ENCODE measurements around the gene PRDM2. TPM values are rescaled to one million over a fixed set of nuclear protein-coding genes. Genes with fewer than 3 reads are reported as not detected.

Gene PRDM2
- total and polyA plus RNA-seq, 5 donors from 2014 or later: 16.8 to 221 (median 19.7) TPM

- H3K36me3 ChIP-seq (ENCODE audit: control insufficient read depth, insufficient read depth, low read length): peaks cover 17% of the 10 kb centered on the region
- no peaks in the 10 kb centered on the region for H3K27me3 Mint-ChIP-seq
- no peak overlapping the region for H3K4me3 ChIP-seq (ENCODE audit: low read depth, low read length)
- H3K9me3 Mint-ChIP-seq: no peaks in the 10 kb centered on the region
- peak overlapping the region in 1 of 3 donors; percentile 32 for H3K27ac Mint-ChIP-seq
- H3K4me3 Mint-ChIP-seq: no peak overlapping the region
- H3K27ac ChIP-seq (ENCODE audit: insufficient read depth, low read length, poor library complexity, severe bottlenecking): no peak overlapping the region
- no peak for DNase-seq
- no peaks in the 10 kb centered on the region for H3K27me3 ChIP-seq (ENCODE audit: control insufficient read depth, insufficient read depth, low read length)
- no peaks in the 10 kb centered on the region for H3K9me3 ChIP-seq (ENCODE audit: control insufficient read depth in 2 of 2, low read length in 2 of 2)
- no peaks in the 10 kb centered on the region for H3K4me1 ChIP-seq (ENCODE audit: control insufficient read depth, insufficient read depth, low read length, poor library complexity, severe bottlenecking)
- H3K4me1 Mint-ChIP-seq: peaks cover 29 to 52% (median 33%) of the 10 kb centered on the region in 4 donors
- H3K36me3 Mint-ChIP-seq: peaks cover 19% of the 10 kb centered on the region
- no peak for ATAC-seq (ENCODE audit: low read depth in 2 of 2)
These were observed 99.7 kb downstream of the PRDM2 start for GRCh38 chr1:13799502-13800283.

- Mint-ChIP-seq H3K9me3 (no peaks in the 10 kb centered on the region), H3K27ac (peak overlapping the region in 1 of 3 donors; percentile 20), H3K27me3 (no peaks in the 10 kb centered on the region), H3K4me1 (peaks cover 22 to 39% (median 26%) of the 10 kb centered on the region in 4 donors), H3K36me3 (peaks cover 7% of the 10 kb centered on the region), H3K4me3 (no peak overlapping the region)
- Histone ChIP-seq H3K4me1 (ENCODE audit: control insufficient read depth, insufficient read depth, low read length, poor library complexity, severe bottlenecking) (no peaks in the 10 kb centered on the region), H3K4me3 (ENCODE audit: low read depth, low read length) (no peak overlapping the region), H3K27ac (ENCODE audit: insufficient read depth, low read length, poor library complexity, severe bottlenecking) (no peak overlapping the region), H3K36me3 (ENCODE audit: control insufficient read depth, insufficient read depth, low read length) (peaks cover 5% of the 10 kb centered on the region), H3K9me3 (ENCODE audit: control insufficient read depth in 2 of 2, low read length in 2 of 2) (no peaks in the 10 kb centered on the region), H3K27me3 (ENCODE audit: control insufficient read depth, insufficient read depth, low read length) (no peaks in the 10 kb centered on the region)
- no peak for DNase-seq
- ATAC-seq (ENCODE audit: low read depth in 2 of 2): no peak
These were observed 101.2 kb downstream of the PRDM2 start for GRCh38 chr1:13801232-13801631.

GRCh38 chr1:13801655-13802486 is 101.9 kb downstream of the PRDM2 start:
- no peak overlapping the region for H3K4me3 Mint-ChIP-seq
- no peaks in the 10 kb centered on the region for H3K27me3 Mint-ChIP-seq
- H3K4me1 Mint-ChIP-seq: peaks cover 22 to 38% (median 26%) of the 10 kb centered on the region in 4 donors
- DNase-seq: no peak
- H3K4me1 ChIP-seq (ENCODE audit: control insufficient read depth, insufficient read depth, low read length, poor library complexity, severe bottlenecking): no peaks in the 10 kb centered on the region
- no peak for ATAC-seq (ENCODE audit: low read depth in 2 of 2)
- H3K9me3 Mint-ChIP-seq: no peaks in the 10 kb centered on the region
- H3K27ac ChIP-seq (ENCODE audit: insufficient read depth, low read length, poor library complexity, severe bottlenecking): no peak overlapping the region
- no peaks in the 10 kb centered on the region for H3K9me3 ChIP-seq (ENCODE audit: control insufficient read depth in 2 of 2, low read length in 2 of 2)
- peaks cover 7% of the 10 kb centered on the region for H3K36me3 Mint-ChIP-seq
- H3K4me3 ChIP-seq (ENCODE audit: low read depth, low read length): no peak overlapping the region
- peak overlapping the region in 2 of 3 donors; percentile 7 to 20 for H3K27ac Mint-ChIP-seq
- H3K27me3 ChIP-seq (ENCODE audit: control insufficient read depth, insufficient read depth, low read length): no peaks in the 10 kb centered on the region
- peaks cover 4% of the 10 kb centered on the region for H3K36me3 ChIP-seq (ENCODE audit: control insufficient read depth, insufficient read depth, low read length)

- DNase-seq: no peak
- Mint-ChIP-seq H3K36me3 (peaks cover 7% of the 10 kb centered on the region), H3K4me3 (no peak overlapping the region), H3K27ac (no peak overlapping the region), H3K4me1 (peaks cover 12 to 28% (median 25%) of the 10 kb centered on the region in 4 donors), H3K9me3 (no peaks in the 10 kb centered on the region), H3K27me3 (no peaks in the 10 kb centered on the region)
- H3K4me1 ChIP-seq (ENCODE audit: control insufficient read depth, insufficient read depth, low read length, poor library complexity, severe bottlenecking): no peaks in the 10 kb centered on the region
- H3K4me3 ChIP-seq (ENCODE audit: low read depth, low read length): no peak overlapping the region
- H3K9me3 ChIP-seq (ENCODE audit: control insufficient read depth in 2 of 2, low read length in 2 of 2): no peaks in the 10 kb centered on the region
- no peak overlapping the region for H3K27ac ChIP-seq (ENCODE audit: insufficient read depth, low read length, poor library complexity, severe bottlenecking)
- no peak for ATAC-seq (ENCODE audit: low read depth in 2 of 2)
- H3K36me3 ChIP-seq (ENCODE audit: control insufficient read depth, insufficient read depth, low read length): peaks cover 2% of the 10 kb centered on the region
- H3K27me3 ChIP-seq (ENCODE audit: control insufficient read depth, insufficient read depth, low read length): no peaks in the 10 kb centered on the region
These were observed 103.0 kb downstream of the PRDM2 start for GRCh38 chr1:13802782-13803545.

- Mint-ChIP-seq H3K27ac (peak overlapping the region in 2 of 3 donors; percentile 7 to 67), H3K4me1 (peaks cover 5 to 27% (median 22%) of the 10 kb centered on the region in 4 donors), H3K36me3 (peaks cover 11% of the 10 kb centered on the region), H3K27me3 (no peaks in the 10 kb centered on the region), H3K4me3 (no peak overlapping the region), H3K9me3 (no peaks in the 10 kb centered on the region)
- no peaks in the 10 kb centered on the region for H3K9me3 ChIP-seq (ENCODE audit: control insufficient read depth in 2 of 2, low read length in 2 of 2)
- H3K4me1 ChIP-seq (ENCODE audit: control insufficient read depth, insufficient read depth, low read length, poor library complexity, severe bottlenecking): no peaks in the 10 kb centered on the region
- H3K27ac ChIP-seq (ENCODE audit: insufficient read depth, low read length, poor library complexity, severe bottlenecking): no peak overlapping the region
- DNase-seq (no peak), ATAC-seq (ENCODE audit: low read depth in 2 of 2) (no peak)
- H3K36me3 ChIP-seq (ENCODE audit: control insufficient read depth, insufficient read depth, low read length): no peaks in the 10 kb centered on the region
- H3K4me3 ChIP-seq (ENCODE audit: low read depth, low read length): no peak overlapping the region
- no peaks in the 10 kb centered on the region for H3K27me3 ChIP-seq (ENCODE audit: control insufficient read depth, insufficient read depth, low read length)
These were observed 103.7 kb downstream of the PRDM2 start for GRCh38 chr1:13803546-13804239.

GRCh38 chr1:13804240-13804633 is 104.2 kb downstream of the PRDM2 start:
- Mint-ChIP-seq H3K36me3 (peaks cover 11% of the 10 kb centered on the region), H3K27ac (peak overlapping the region in 1 of 3 donors; percentile 46), H3K4me1 (peaks cover 4 to 33% (median 22%) of the 10 kb centered on the region in 4 donors), H3K27me3 (no peaks in the 10 kb centered on the region), H3K4me3 (no peak overlapping the region), H3K9me3 (no peaks in the 10 kb centered on the region)
- no peak for ATAC-seq (ENCODE audit: low read depth in 2 of 2)
- no peak for DNase-seq
- no peaks in the 10 kb centered on the region for H3K36me3 ChIP-seq (ENCODE audit: control insufficient read depth, insufficient read depth, low read length)
- no peak overlapping the region for H3K27ac ChIP-seq (ENCODE audit: insufficient read depth, low read length, poor library complexity, severe bottlenecking)
- H3K9me3 ChIP-seq (ENCODE audit: control insufficient read depth in 2 of 2, low read length in 2 of 2): no peaks in the 10 kb centered on the region
- no peaks in the 10 kb centered on the region for H3K4me1 ChIP-seq (ENCODE audit: control insufficient read depth, insufficient read depth, low read length, poor library complexity, severe bottlenecking)
- no peak overlapping the region for H3K4me3 ChIP-seq (ENCODE audit: low read depth, low read length)
- H3K27me3 ChIP-seq (ENCODE audit: control insufficient read depth, insufficient read depth, low read length): no peaks in the 10 kb centered on the region

- ATAC-seq (ENCODE audit: low read depth in 2 of 2) (no peak), DNase-seq (no peak)
- Mint-ChIP-seq H3K4me1 (peaks cover 4 to 30% (median 22%) of the 10 kb centered on the region in 4 donors), H3K9me3 (no peaks in the 10 kb centered on the region), H3K4me3 (no peak overlapping the region), H3K36me3 (peaks cover 13% of the 10 kb centered on the region), H3K27me3 (no peaks in the 10 kb centered on the region), H3K27ac (no peak overlapping the region)
- no peaks in the 10 kb centered on the region for H3K9me3 ChIP-seq (ENCODE audit: control insufficient read depth in 2 of 2, low read length in 2 of 2)
- no peaks in the 10 kb centered on the region for H3K27me3 ChIP-seq (ENCODE audit: control insufficient read depth, insufficient read depth, low read length)
- H3K4me3 ChIP-seq (ENCODE audit: low read depth, low read length): no peak overlapping the region
- no peaks in the 10 kb centered on the region for H3K4me1 ChIP-seq (ENCODE audit: control insufficient read depth, insufficient read depth, low read length, poor library complexity, severe bottlenecking)
- H3K36me3 ChIP-seq (ENCODE audit: control insufficient read depth, insufficient read depth, low read length): no peaks in the 10 kb centered on the region
- H3K27ac ChIP-seq (ENCODE audit: insufficient read depth, low read length, poor library complexity, severe bottlenecking): no peak overlapping the region
These were observed 105.4 kb downstream of the PRDM2 start for GRCh38 chr1:13805431-13805830.
